Liver (tissue), 9 donors: ENCODE measurements around the gene GPATCH2. TPM values are rescaled to one million over a fixed set of nuclear protein-coding genes. Genes with fewer than 3 reads are reported as not detected.

Experiments
- DNase-seq: peaks from one replicate; pipeline ENCODE4 v3.0.0-alpha.2; 2017; ENCODE audit warnings: low spot score
- H3K27ac ChIP-seq, 2 donors: one replicate each; pipeline ENCODE4 v1.7.0; 2013; ENCODE audit warnings: inconsistent platforms in 2 of 2, low read length in 2 of 2, control low read depth in 1 of 2, low read depth in 1 of 2, mild to moderate bottlenecking in 1 of 2
- H3K27me3 ChIP-seq, 4 donors: one replicate each; pipeline versions ENCODE4 v1.6.1 to v1.7.0; 2013; ENCODE audit warnings: low read length in 3 of 4, inconsistent platforms in 1 of 4, mild to moderate bottlenecking in 1 of 4, moderate library complexity in 1 of 4; ENCODE audit not compliant: control insufficient read depth in 4 of 4, insufficient read depth in 4 of 4
- H3K36me3 ChIP-seq, 4 donors: one replicate each; pipeline versions ENCODE4 v1.6.1 to v1.7.0; 2013; ENCODE audit warnings: low read length in 3 of 4, mild to moderate bottlenecking in 3 of 4, low read depth in 1 of 4, moderate library complexity in 1 of 4; ENCODE audit not compliant: control insufficient read depth in 4 of 4, insufficient read depth in 3 of 4
- H3K4me1 ChIP-seq, 4 donors: one replicate each; pipeline versions ENCODE4 v1.6.1 to v1.7.0; 2013; ENCODE audit warnings: low read length in 3 of 4, mild to moderate bottlenecking in 3 of 4, moderate library complexity in 1 of 4; ENCODE audit not compliant: control insufficient read depth in 4 of 4, insufficient read depth in 4 of 4
- H3K4me3 ChIP-seq, 3 donors: one replicate each; pipeline versions ENCODE4 v1.6.1 to v1.7.0; 2013; ENCODE audit warnings: low read length in 3 of 3, control low read depth in 1 of 3, low read depth in 1 of 3, mild to moderate bottlenecking in 1 of 3
- H3K9ac ChIP-seq, 2 donors: one replicate each; pipeline ENCODE4 v1.7.0; 2013; ENCODE audit warnings: low read length in 2 of 2, mild to moderate bottlenecking in 2 of 2, moderate library complexity in 2 of 2, control low read depth in 1 of 2, low read depth in 1 of 2
- H3K9me3 ChIP-seq, 4 donors: one replicate each; pipeline versions ENCODE4 v1.6.1 to v1.7.0; 2013; ENCODE audit warnings: low read length in 3 of 4; ENCODE audit not compliant: control insufficient read depth in 4 of 4
- CTCF ChIP-seq: fragments of 150-350 bp; IDR thresholded peaks from 2 replicates; pipeline ENCODE4 v1.5.1; 2017; ENCODE audit warnings: improper control_type of control experiment, low read depth, low read length; ENCODE audit not compliant: missing input control
- EGR1 ChIP-seq, 2 donors: IDR thresholded peaks; 2 replicates each; pipeline ENCODE4 v1.6.1; 2016 to 2018; ENCODE audit warnings: antibody characterized with exemption in 2 of 2, low read depth in 2 of 2
- FOXA1 ChIP-seq: IDR thresholded peaks from 2 replicates; pipeline ENCODE4 v1.6.1; 2016; ENCODE audit warnings: antibody characterized with exemption
- FOXA2 ChIP-seq: IDR thresholded peaks from 2 replicates; pipeline ENCODE4 v1.6.1; 2016; ENCODE audit warnings: antibody characterized with exemption
- GABPA ChIP-seq, 2 donors: IDR thresholded peaks in 1 of 2; conservative IDR thresholded peaks in 1 of 2; 2 replicates each; pipeline ENCODE4 v1.6.1; 2016; ENCODE audit warnings: antibody characterized with exemption in 2 of 2, mild to moderate bottlenecking in 1 of 2, moderate library complexity in 1 of 2
- HNF4A ChIP-seq, 2 donors: conservative IDR thresholded peaks; 2 replicates each; pipeline ENCODE4 v1.6.1; 2016; ENCODE audit warnings: antibody characterized with exemption in 2 of 2, mild to moderate bottlenecking in 2 of 2
- HNF4G ChIP-seq: IDR thresholded peaks from 2 replicates; pipeline ENCODE4 v1.6.1; 2016; ENCODE audit warnings: antibody characterized with exemption
- JUND ChIP-seq, 2 donors: IDR thresholded peaks; 2 replicates each; pipeline ENCODE4 v1.6.1; 2016; ENCODE audit warnings: antibody characterized with exemption in 2 of 2
- MAX ChIP-seq: IDR thresholded peaks from 2 replicates; pipeline ENCODE4 v1.6.1; 2016; ENCODE audit warnings: antibody characterized with exemption
- NR2F2 ChIP-seq: IDR thresholded peaks from 2 replicates; pipeline ENCODE4 v1.6.1; 2016; ENCODE audit warnings: antibody characterized with exemption
- RAD21 ChIP-seq, 2 donors: IDR thresholded peaks; 2 replicates each; pipeline ENCODE4 v1.6.1; 2016; ENCODE audit warnings: antibody characterized with exemption in 2 of 2, mild to moderate bottlenecking in 2 of 2
- REST ChIP-seq: IDR thresholded peaks from 2 replicates; pipeline ENCODE4 v1.6.1; 2016; ENCODE audit warnings: antibody characterized with exemption, mild to moderate bottlenecking
- RXRA ChIP-seq, 2 donors: IDR thresholded peaks; 2 replicates each; pipeline ENCODE4 v1.6.1; 2017 to 2018; ENCODE audit warnings: antibody characterized with exemption in 2 of 2, mild to moderate bottlenecking in 1 of 2
- SP1 ChIP-seq: IDR thresholded peaks from 2 replicates; pipeline ENCODE4 v1.6.1; 2018; ENCODE audit warnings: antibody characterized with exemption, mild to moderate bottlenecking
- TAF1 ChIP-seq: conservative IDR thresholded peaks from 2 replicates; pipeline ENCODE4 v1.6.1; 2016; ENCODE audit warnings: antibody characterized with exemption, mild to moderate bottlenecking
- YY1 ChIP-seq: IDR thresholded peaks from 2 replicates; pipeline ENCODE4 v1.6.1; 2016; ENCODE audit warnings: antibody characterized with exemption, mild to moderate bottlenecking
- ZBTB33 ChIP-seq: IDR thresholded peaks from 2 replicates; pipeline ENCODE4 v1.6.1; 2016; ENCODE audit warnings: antibody characterized with exemption
- WGBS: extraction: QIAGEN DNeasy Blood & Tissue Kit; methylation state at CpG from one replicate; pipeline ENCODE4 v1.1.7; 2013; 5-methylcytosine and 5-hydroxymethylcytosine counted together
- polyA plus RNA-seq, 2 donors: library from polyadenylated mRNA; stranded (reverse) in 1 of 2; unstranded in 1 of 2; fragments of 200-250 nt in 1 of 2; fragments of >200 nt in 1 of 2; fragmentation: Nextera tagmentation in 1 of 2; extraction: Ambion mirVana in 1 of 2; gene quantifications; one replicate each; pipeline versions ENCODE4 v1.2.1 to v1.2.3, GENCODE V29; 2013 to 2015
- total RNA-seq, 2 donors: library from RNA; depleted of rRNA; stranded (reverse); fragments of >200 nt; gene quantifications; one replicate each; pipeline ENCODE4 v1.2.3, GENCODE V29; 2014
- donor health status: healthy.
- donor health status: healthy.
- donor health status: healthy.
- donor health status: healthy.
- donor health status: healthy.

Gene GPATCH2
- total and polyA plus RNA-seq, 4 donors, result 1.6 to 11.2 (median 5.8) TPM

- TF ChIP-seq REST (no peak), TAF1 (no peak), NR2F2 (no peak)
These were observed 11.6 kb upstream of the GPATCH2 start (continued) for GRCh38 chr1:217642455-217642854.

- no peaks in the 10 kb centered on the region for H3K9me3 ChIP-seq
- H3K4me3 ChIP-seq, result no peak overlapping the region
- no peaks in the 10 kb centered on the region for H3K27me3 ChIP-seq
- no peaks in the 10 kb centered on the region for H3K36me3 ChIP-seq
- peaks cover 2 to 19% (median 16%) of the 10 kb centered on the region in 4 donors for H3K4me1 ChIP-seq
- TF ChIP-seq NR2F2 (no peak), MAX (no peak), CTCF (no peak)
- no peak for DNase-seq
- no peak overlapping the region for H3K9ac ChIP-seq
- WGBS, result 54% methylated on average over 3 of the region's 3 CpGs
- H3K27ac ChIP-seq, result no peak overlapping the region
These were observed 3.5 kb downstream of the GPATCH2 start for GRCh38 chr1:217627431-217627830.

GRCh38 chr1:217626321-217626720 lies 4.6 kb downstream of the GPATCH2 start:
- Histone ChIP-seq H3K9ac (no peak overlapping the region), H3K36me3 (no peaks in the 10 kb centered on the region), H3K27ac (no peak overlapping the region), H3K27me3 (no peaks in the 10 kb centered on the region), H3K4me3 (no peak overlapping the region), H3K4me1 (peaks cover 2 to 16% (median 13%) of the 10 kb centered on the region in 4 donors), H3K9me3 (no peaks in the 10 kb centered on the region)
- DNase-seq, result no peak
- 94% methylated on average over 2 of the region's 2 CpGs for WGBS
- TF ChIP-seq ZBTB33, result no peak
- no peak for TF ChIP-seq MAX
- TF ChIP-seq REST, result no peak
- no peak for TF ChIP-seq GABPA (IDR thresholded peaks at IDR 0.05 in 1 of 2, conservative IDR thresholded peaks at IDR 0.05 in 1 of 2)
- TF ChIP-seq FOXA1, result no peak
- no peak for TF ChIP-seq SP1
- no peak for TF ChIP-seq JUND (IDR thresholded peaks at IDR 0.05)
- no peak for TF ChIP-seq EGR1 (IDR thresholded peaks at IDR 0.05; ENCODE audit: low read depth in 2 of 2)
- no peak for TF ChIP-seq NR2F2
- no peak for TF ChIP-seq CTCF
- no peak for TF ChIP-seq HNF4G
- TF ChIP-seq FOXA2, result no peak
- no peak for TF ChIP-seq RXRA (IDR thresholded peaks at IDR 0.05)
- no peak for TF ChIP-seq RAD21 (IDR thresholded peaks at IDR 0.05)
- no peak for TF ChIP-seq YY1
- TF ChIP-seq HNF4A (conservative IDR thresholded peaks at IDR 0.05), result no peak
